ENCODE results near the gene SYT15.
"Not testable (repeated sequence)": the region's sequence is repeated elsewhere in the genome, so short reads cannot be mapped to it uniquely, and the experiment has no call there.

SYT15 gene

GRCh38 chr10:46578474-46579178 is at the start of gene SYT15:
Gene SYT15, plus strand, starts transcription at chr10:46579128. Its CDS starts 41 bp downstream, at chr10:46579169.
- not testable (repeated sequence) for DNase-seq

- DNase-seq: not testable (repeated sequence)
Observed at GRCh38 chr10:46529742-46530141, 49.2 kb upstream of the SYT15 start.

GRCh38 chr10:46530249-46531186 is 48.4 kb upstream of the SYT15 start:
- DNase-seq: no peak

GRCh38 chr10:46532256-46532655 is 46.7 kb upstream of the SYT15 start:
- DNase-seq: not testable (repeated sequence)

GRCh38 chr10:46534828-46535524 is 44.0 kb upstream of the SYT15 start:
- no peak for DNase-seq

GRCh38 chr10:46536171-46536570 is 42.8 kb upstream of the SYT15 start:
- DNase-seq: no peak

- no peak for DNase-seq
Observed at GRCh38 chr10:46536781-46537180, 42.1 kb upstream of the SYT15 start.

GRCh38 chr10:46537309-46537708 is 41.6 kb upstream of the SYT15 start:
- DNase-seq: no peak

- no peak for DNase-seq
Observed at GRCh38 chr10:46538155-46538554, 40.8 kb upstream of the SYT15 start.

GRCh38 chr10:46538717-46539426 is 40.1 kb upstream of the SYT15 start:
- no peak for DNase-seq

- DNase-seq: no peak
Observed at GRCh38 chr10:46539596-46540411, 39.1 kb upstream of the SYT15 start.

GRCh38 chr10:46540412-46541016 is 38.4 kb upstream of the SYT15 start:
- DNase-seq: no peak

- no peak for DNase-seq
Observed at GRCh38 chr10:46541017-46541661, 37.8 kb upstream of the SYT15 start.

- no peak for DNase-seq
Observed at GRCh38 chr10:46541735-46542566, 37.0 kb upstream of the SYT15 start.

GRCh38 chr10:46542567-46543465 is 36.1 kb upstream of the SYT15 start:
- DNase-seq: no peak

- no peak for DNase-seq
Observed at GRCh38 chr10:46543466-46544377, 35.2 kb upstream of the SYT15 start.

GRCh38 chr10:46544989-46545791 is 33.7 kb upstream of the SYT15 start:
- no peak for DNase-seq

Measured in CD4-positive, alpha-beta T cell treated with Interleukin-12 subunit alpha and Interleukin-12 subunit beta, for 1 hour (primary cell).